Left lung (tissue), 10 donors: ENCODE results near the gene SPI1. TPM values are rescaled to one million over a fixed set of nuclear protein-coding genes. Genes with fewer than 3 reads are reported as not detected.
A peak's percentile ranks its signal among the peaks of the same experiment; 100 is the strongest.

Experiments
- ATAC-seq: fragments of 200-7000 bp; cut with Tn5 transposase; one replicate; pipeline ENCODE4 v1.9.1; 2020; ENCODE audit warnings: moderate library complexity
- DNase-seq, 4 donors: peaks; one replicate each; pipeline ENCODE4 v3.0.0-alpha.2; 2013 to 2020
- H3K27ac ChIP-seq, 2 donors: fragments of 200-600 bp; sonication (generic) in 1 of 2; one replicate each; pipeline versions ENCODE4 v1.5.0 to v1.8.0; 2020 to 2021
- H3K27me3 ChIP-seq, 2 donors: fragments of 200-600 bp; sonication (generic) in 1 of 2; one replicate each; pipeline versions ENCODE4 v1.5.0 to v1.8.0; 2020 to 2021
- H3K36me3 ChIP-seq, 2 donors: fragments of 200-600 bp; sonication (generic) in 1 of 2; one replicate each; pipeline versions ENCODE4 v1.5.0 to v1.8.0; 2020 to 2021
- H3K4me1 ChIP-seq, 2 donors: fragments of 200-600 bp; one replicate each; pipeline ENCODE4 v1.8.0; 2021
- H3K4me3 ChIP-seq, 2 donors: fragments of 200-600 bp; sonication (generic) in 1 of 2; one replicate each; pipeline versions ENCODE4 v1.5.0 to v1.8.0; 2020 to 2021; ENCODE audit warnings: mild to moderate bottlenecking in 1 of 2
- H3K9me3 ChIP-seq, 2 donors: fragments of 200-600 bp; sonication (generic) in 1 of 2; one replicate each; pipeline versions ENCODE4 v1.5.0 to v1.8.0; 2020 to 2021
- intact Hi-C, 2 donors: fragments of 100-400 bp; cut with DNase I; formaldehyde crosslinking; loops; one replicate each; pipeline versions ENCODE4 v1.11.2 to v1.14.2; 2022
- polyA plus RNA-seq, 6 donors: library from polyadenylated mRNA; unstranded; fragments of 120-200 nt; gene quantifications; one replicate each; pipeline ENCODE4 v1.2.1, GENCODE V29; 2013; ENCODE audit not compliant: insufficient read length in 6 of 6
- total RNA-seq, 2 donors: library from RNA; stranded (reverse); fragmentation: NEBNext Ultra II Directional; extraction: Animal tissue kit (Norgen Biotek cat#: 25700); gene quantifications; one replicate each; pipeline ENCODE4 v1.2.1, GENCODE V29; 2021
- TF ChIP-seq, protein P1 (sequence below), 2 donors: fragments of 200-600 bp; sonication (generic) in 1 of 2; IDR thresholded peaks; one replicate each; pipeline versions ENCODE4 v1.5.0 to v1.8.0; 2021; ENCODE audit warnings: antibody characterized with exemption in 2 of 2
- donor health status: DM: no; HTN: yes; CAD: no.
- donor health status: DM: no; HTN: no; CAD: no.

SPI1 gene
- total and polyA plus RNA-seq, 8 donors: 4.9 to 194 (median 6.2) TPM

DNA sequence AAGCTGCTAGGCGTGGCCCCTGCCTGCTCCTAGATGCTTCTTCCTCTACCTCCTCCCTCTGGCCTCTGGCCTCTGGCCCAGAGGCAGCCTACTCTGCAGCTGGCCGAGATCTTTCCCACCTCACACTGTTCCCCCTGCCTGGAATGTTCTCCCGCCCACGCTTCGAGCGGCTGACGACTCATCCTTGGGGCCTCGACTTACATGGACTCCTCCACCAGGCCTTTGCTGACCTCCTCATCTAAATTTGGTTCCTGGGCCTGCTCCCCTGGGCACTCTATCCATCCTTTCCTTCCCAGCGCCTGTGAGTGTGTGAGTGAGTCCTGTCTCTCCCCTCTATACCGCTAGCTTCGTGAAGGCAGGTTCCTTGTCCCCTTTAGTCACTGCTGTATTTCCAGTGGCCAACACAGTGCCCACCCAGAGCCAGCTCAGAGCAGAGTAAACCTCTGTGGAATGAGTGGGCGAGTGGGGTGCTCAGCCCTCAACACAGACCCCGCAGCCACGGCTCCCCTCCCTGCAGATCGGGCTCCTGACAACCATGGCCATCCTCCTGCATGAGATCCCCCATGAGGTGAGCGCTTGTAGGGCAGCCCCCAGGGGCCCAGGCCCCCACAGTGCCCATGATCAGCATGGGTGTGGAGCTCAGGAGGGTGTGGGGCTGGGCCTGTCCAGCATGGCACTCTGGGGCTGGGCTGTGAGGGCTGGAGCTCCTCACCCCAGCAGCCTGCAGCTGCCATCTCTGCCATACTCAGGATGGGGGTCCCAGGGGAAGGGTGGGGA lies 35.7 kb upstream of the SPI1 start:
- H3K9me3 ChIP-seq: no peaks in the 10 kb centered on the region
- TF ChIP-seq, protein P1, sequence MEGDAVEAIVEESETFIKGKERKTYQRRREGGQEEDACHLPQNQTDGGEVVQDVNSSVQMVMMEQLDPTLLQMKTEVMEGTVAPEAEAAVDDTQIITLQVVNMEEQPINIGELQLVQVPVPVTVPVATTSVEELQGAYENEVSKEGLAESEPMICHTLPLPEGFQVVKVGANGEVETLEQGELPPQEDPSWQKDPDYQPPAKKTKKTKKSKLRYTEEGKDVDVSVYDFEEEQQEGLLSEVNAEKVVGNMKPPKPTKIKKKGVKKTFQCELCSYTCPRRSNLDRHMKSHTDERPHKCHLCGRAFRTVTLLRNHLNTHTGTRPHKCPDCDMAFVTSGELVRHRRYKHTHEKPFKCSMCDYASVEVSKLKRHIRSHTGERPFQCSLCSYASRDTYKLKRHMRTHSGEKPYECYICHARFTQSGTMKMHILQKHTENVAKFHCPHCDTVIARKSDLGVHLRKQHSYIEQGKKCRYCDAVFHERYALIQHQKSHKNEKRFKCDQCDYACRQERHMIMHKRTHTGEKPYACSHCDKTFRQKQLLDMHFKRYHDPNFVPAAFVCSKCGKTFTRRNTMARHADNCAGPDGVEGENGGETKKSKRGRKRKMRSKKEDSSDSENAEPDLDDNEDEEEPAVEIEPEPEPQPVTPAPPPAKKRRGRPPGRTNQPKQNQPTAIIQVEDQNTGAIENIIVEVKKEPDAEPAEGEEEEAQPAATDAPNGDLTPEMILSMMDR (IDR thresholded peaks at IDR 0.05): no peak
- ATAC-seq (no peak), DNase-seq (no peak)
- H3K4me3 ChIP-seq: no peak overlapping the region
- no peaks in the 10 kb centered on the region for H3K27me3 ChIP-seq
- peaks cover 14 to 66% of the 10 kb centered on the region in 2 donors for H3K4me1 ChIP-seq
- H3K36me3 ChIP-seq: peaks cover 0 to 90% of the 10 kb centered on the region in 2 donors
- H3K27ac ChIP-seq: peak overlapping the region in 1 of 2 donors; percentile 55
- intact Hi-C loops: no loop called here

DNA sequence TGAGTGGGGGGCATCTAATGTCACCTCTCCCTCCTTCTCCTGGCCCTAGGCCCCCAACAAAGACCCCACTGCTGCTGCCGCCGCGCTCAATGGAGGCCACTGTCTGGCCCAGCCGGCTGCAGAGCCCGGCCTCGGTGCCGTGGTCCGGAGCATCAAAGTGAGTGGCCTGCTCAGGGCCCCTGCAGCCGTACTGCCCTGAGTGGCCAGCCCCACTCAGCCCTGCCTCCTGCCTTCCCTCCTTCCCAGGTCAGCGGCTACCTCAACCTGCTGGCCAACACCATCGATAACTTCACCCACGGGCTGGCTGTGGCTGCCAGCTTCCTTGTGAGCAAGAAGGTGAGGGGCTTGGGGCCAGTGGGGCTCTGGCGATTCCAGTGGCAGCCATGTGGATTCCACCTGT lies 35.0 kb upstream of the SPI1 start:
- TF ChIP-seq, protein P1 (IDR thresholded peaks at IDR 0.05): no peak
- no peaks in the 10 kb centered on the region for H3K27me3 ChIP-seq
- DNase-seq: peak in 1 of 4 donors; percentile 78
- no peak for ATAC-seq
- intact Hi-C loops: no loop called here
- peaks cover 14 to 70% of the 10 kb centered on the region in 2 donors for H3K4me1 ChIP-seq
- H3K36me3 ChIP-seq: peaks cover 0 to 83% of the 10 kb centered on the region in 2 donors
- H3K9me3 ChIP-seq: no peaks in the 10 kb centered on the region
- H3K27ac ChIP-seq: no peak overlapping the region
- H3K4me3 ChIP-seq: no peak overlapping the region

DNA sequence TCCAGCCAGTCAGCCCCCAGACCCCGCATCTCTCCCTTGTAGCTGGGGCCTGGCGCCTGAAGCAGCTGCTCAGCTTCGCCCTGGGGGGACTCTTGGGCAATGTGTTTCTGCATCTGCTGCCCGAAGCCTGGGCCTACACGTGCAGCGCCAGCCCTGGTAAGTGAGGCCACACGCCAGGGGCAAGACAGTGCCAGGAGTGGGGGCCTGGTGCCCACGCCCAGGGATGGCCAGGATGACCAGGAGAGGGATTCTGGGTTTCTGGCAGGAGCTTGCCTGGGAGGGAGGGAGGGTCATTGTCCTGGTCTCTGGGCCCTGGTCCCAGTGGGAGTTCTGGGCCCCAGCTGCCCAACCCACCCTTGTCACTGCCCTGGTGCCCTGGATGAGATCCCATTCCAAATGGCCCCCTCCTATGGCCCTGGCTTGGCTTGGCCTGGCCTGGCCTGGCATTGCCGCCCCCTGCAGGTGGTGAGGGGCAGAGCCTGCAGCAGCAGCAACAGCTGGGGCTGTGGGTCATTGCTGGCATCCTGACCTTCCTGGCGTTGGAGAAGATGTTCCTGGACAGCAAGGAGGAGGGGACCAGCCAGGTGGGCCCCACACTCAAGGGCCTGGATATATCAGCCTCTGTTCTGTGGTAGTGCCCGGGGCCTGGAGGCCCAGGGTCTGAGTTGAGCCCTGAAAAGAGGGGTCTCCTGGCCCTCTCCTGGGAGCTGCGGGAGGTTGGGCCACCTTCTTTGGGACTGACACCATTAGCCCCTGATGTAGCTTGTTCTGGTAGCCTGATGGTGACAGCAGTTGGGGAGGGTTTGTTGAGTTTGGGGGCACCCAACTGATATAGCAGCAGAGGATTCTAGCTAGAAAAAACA lies 33.8 kb upstream of the SPI1 start:
- H3K27ac ChIP-seq: peak overlapping the region in 1 of 2 donors; percentile 33
- intact Hi-C loops: no loop called here

DNA sequence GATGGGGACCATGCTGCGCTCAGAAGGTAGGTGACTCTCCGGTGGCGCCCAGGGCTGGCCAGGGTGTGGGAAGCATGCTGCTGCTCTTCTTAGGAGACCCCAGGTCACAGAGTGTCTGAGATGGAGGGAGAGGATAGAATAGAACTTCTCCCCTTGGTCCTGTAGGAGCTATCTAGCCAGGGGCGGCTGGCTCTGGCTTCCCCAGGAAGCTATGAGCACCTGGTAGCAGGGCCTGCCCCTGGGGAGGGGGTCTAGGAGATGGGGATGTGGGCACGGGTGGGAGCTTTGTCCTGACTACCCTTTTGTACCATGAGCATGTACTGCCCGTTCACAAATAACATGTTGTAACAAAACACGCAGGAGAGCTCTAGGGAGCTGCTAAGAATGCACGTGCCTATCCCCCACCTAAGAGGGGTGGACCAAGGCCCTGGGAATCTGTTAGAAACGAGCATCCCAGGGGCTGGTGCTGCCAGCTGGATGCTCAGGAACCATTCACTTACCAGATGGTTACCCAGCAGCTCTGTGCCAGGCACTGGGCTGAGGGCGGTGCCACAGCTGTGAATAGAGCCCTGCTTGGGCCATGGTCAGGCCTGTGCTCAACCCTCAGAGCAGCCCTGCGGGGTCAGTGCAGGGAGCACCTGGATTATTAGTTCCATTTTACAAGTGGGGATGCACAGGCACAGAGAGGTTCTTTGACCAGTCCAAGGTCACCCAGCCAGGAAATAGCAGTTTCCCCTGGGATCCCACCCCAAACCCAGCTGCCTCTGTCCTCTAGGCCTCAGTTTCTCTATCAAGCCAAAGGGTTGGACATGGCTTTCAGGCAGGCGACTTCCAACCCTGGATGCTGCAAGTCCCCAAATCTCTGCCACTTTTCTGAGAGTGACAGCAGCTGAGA lies 32.3 kb upstream of the SPI1 start:
- TF ChIP-seq, protein P1 (IDR thresholded peaks at IDR 0.05): no peak
- Histone ChIP-seq H3K27ac (no peak overlapping the region), H3K27me3 (no peaks in the 10 kb centered on the region), H3K36me3 (peaks cover 0 to 57% of the 10 kb centered on the region in 2 donors), H3K4me1 (peaks cover 18 to 73% of the 10 kb centered on the region in 2 donors), H3K9me3 (no peaks in the 10 kb centered on the region), H3K4me3 (peak overlapping the region in 1 of 2 donors; percentile 74)
- ATAC-seq (no peak), DNase-seq (no peak)
- intact Hi-C loops: no loop called here

More for the DNA sequence above, 33.8 kb upstream of the SPI1 start:
- H3K36me3 ChIP-seq: peaks cover 0 to 71% of the 10 kb centered on the region in 2 donors
- DNase-seq: peak in 2 of 4 donors; percentile 63 to 93
- H3K27me3 ChIP-seq: no peaks in the 10 kb centered on the region
- no peak overlapping the region for H3K4me3 ChIP-seq
- TF ChIP-seq, protein P1 (IDR thresholded peaks at IDR 0.05): peak; percentile 73 to 90
- no peak for ATAC-seq
- no peaks in the 10 kb centered on the region for H3K9me3 ChIP-seq
- H3K4me1 ChIP-seq: peaks cover 17 to 76% of the 10 kb centered on the region in 2 donors
